Activated naive CD8-positive, alpha-beta T cell treated with anti-CD3 and anti-CD28 coated beads, Interleukin-2, amount 10 ng/mL, durations not matched to agents 7 days and 5 days (primary cell): Measurements from ENCODE around the gene HAL. TPM values are rescaled to one million over a fixed set of nuclear protein-coding genes. Genes with fewer than 3 reads are reported as not detected.

Experiments used
- total RNA-seq, 2 experiments: library from RNA; stranded (reverse); gene quantifications; one replicate each; pipeline ENCODE4 v1.2.3, GENCODE V29; 2021

The HAL gene
- total RNA-seq, 2 experiments from 2014 or later: 0.14 to 0.23 TPM

Other genes with a start within 250 kb of the HAL start
- under 1 TPM; 0.08 to 0.17 TPM for gene NTN4, start 205.6 kb downstream of the HAL start, total RNA-seq
- 10 to 100 TPM; 30.7 to 34.1 TPM for gene SNRPF, start 137.4 kb downstream of the HAL start, total RNA-seq
- gene CCDC38, start 53.7 kb downstream of the HAL start, total RNA-seq: under 1 TPM in 1 of 2 experiments, not detected in 1; 0.19 TPM
- gene AMDHD1, start 53.0 kb downstream of the HAL start, total RNA-seq: 1 to 10 TPM; 1.3 to 2.0 TPM
- 10 to 100 TPM; 49.2 to 50.7 TPM for gene LTA4H, start 39.2 kb upstream of the HAL start, total RNA-seq
- gene ELK3, start 198.0 kb upstream of the HAL start, total RNA-seq: 10 to 100 TPM; 19.1 to 19.4 TPM